Gastrocnemius medialis (tissue), 4 donors: Measurements from ENCODE around the gene PPM1M. TPM values are rescaled to one million over a fixed set of nuclear protein-coding genes. Genes with fewer than 3 reads are reported as not detected.

ENCODE experiments used
- ATAC-seq, 2 donors: fragments of 150-250 bp; one replicate each; pipeline ENCODE4 v1.9.1; 2016
- DNase-seq, 2 donors: peaks; one replicate each; pipeline ENCODE4 v3.0.0-alpha.2; 2019
- H3K27ac ChIP-seq, 4 donors: fragments of 200-600 bp; sonication (generic); 1 replicate in 1 of 4; 2 replicates in 3 of 4; pipeline ENCODE4 v1.5.1; 2016 to 2018; ENCODE audit warnings: mild to moderate bottlenecking in 2 of 4, moderate library complexity in 1 of 4
- H3K27me3 ChIP-seq, 3 donors: fragments of 200-600 bp; sonication (generic) in 2 of 3; 1 replicate in 1 of 3; 2 replicates in 2 of 3; pipeline versions ENCODE4 v1.5.1 to v1.6.0; 2016 to 2019; ENCODE audit warnings: mild to moderate bottlenecking in 1 of 3, moderate library complexity in 1 of 3
- H3K36me3 ChIP-seq, 2 donors: fragments of 200-600 bp; sonication (generic) in 1 of 2; one replicate each; pipeline ENCODE4 v1.5.1; 2017 to 2018
- H3K4me1 ChIP-seq, 2 donors: fragments of 200-600 bp; sonication (generic) in 1 of 2; one replicate each; pipeline ENCODE4 v1.5.1; 2016 to 2017; ENCODE audit warnings: mild to moderate bottlenecking in 2 of 2
- H3K4me3 ChIP-seq, 4 donors: fragments of 200-600 bp; sonication (generic) in 3 of 4; 1 replicate in 1 of 4; 2 replicates in 3 of 4; pipeline ENCODE4 v1.5.1; 2016 to 2019; ENCODE audit warnings: mild to moderate bottlenecking in 2 of 4
- H3K9me3 ChIP-seq, 3 donors: fragments of 200-600 bp; sonication (generic) in 2 of 3; 1 replicate in 1 of 3; 2 replicates in 2 of 3; pipeline ENCODE4 v1.5.1; 2016 to 2019
- POLR2A ChIP-seq, 2 donors: fragments of 450-650 bp; IDR thresholded peaks; one replicate each; pipeline ENCODE4 v1.6.1; 2017; ENCODE audit warnings: antibody characterized with exemption in 2 of 2, mild to moderate bottlenecking in 2 of 2, moderate library complexity in 2 of 2
- in situ Hi-C, 4 donors: fragments of 200-750 bp; cut with MboI; loops; one replicate each; pipeline versions ENCODE4 v1.15.0 to v1.8.0; 2017; ENCODE audit warnings: low sequenced_read_pairs in 4 of 4
- intact Hi-C: fragments of 100-400 bp; cut with DNase I; formaldehyde crosslinking; loops from one replicate; pipeline ENCODE4 v1.15.1; 2023; ENCODE audit warnings: low total_unique reads
- total RNA-seq, 4 donors: library from RNA; depleted of rRNA; stranded (reverse); fragments of >200 nt; gene quantifications; one replicate each; pipeline versions ENCODE4 v1.1.0 to v1.2.3, GENCODE V29; 2016
- TF ChIP-seq, protein P1 (sequence below), 5 experiments: fragments of 450-650 bp in 3 of 5; fragments of 200-600 bp in 2 of 5; sonication (generic) in 2 of 5; IDR thresholded peaks in 4 of 5; conservative IDR thresholded peaks in 1 of 5; 1 replicate in 4 of 5; 2 replicates in 1 of 5; pipeline ENCODE4 v1.5.1; 2016 to 2019; ENCODE audit warnings: antibody characterized with exemption in 5 of 5, mild to moderate bottlenecking in 3 of 5, moderate library complexity in 3 of 5

PPM1M gene
- total RNA-seq, 4 donors from 2014 or later = 0.97 to 5.2 (median 3.5) TPM

DNA sequence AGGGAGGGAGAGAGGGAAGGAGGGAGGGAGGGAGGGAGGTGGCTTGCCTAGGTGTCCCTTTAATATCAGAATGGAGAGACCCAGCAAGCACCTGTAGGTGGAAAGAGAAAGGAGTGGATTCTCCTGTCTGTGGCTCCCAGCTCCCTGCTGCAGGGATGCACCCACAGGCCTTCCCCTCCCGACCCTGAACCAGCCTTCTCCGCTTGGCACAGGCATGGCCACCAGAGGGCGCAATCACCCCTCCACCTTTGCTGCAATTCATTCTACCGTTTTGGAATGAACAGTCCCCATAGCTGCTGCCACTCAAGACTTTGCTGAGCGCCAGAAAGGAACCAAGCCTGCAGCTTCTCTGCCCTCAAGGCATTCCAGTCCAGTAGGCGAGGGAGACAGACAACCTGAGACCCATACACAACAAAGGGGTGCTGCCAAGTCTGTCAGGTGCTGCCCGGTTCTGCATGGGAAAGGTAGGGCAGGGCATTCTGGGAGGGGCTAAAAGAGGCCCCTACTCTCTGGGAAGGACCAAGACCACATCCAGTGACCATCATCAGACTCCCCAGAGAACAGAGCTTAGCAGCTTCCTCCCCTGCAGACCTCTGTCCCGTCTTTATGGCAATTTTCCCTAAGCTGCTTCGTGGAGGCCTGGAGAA is 25.1 kb upstream of the PPM1M start:
- H3K27ac ChIP-seq = no peak overlapping the region
- H3K27me3 ChIP-seq = no peaks in the 10 kb centered on the region
- in situ Hi-C loops (no loop called here), intact Hi-C loops (no loop called here)
- ATAC-seq (peak; percentile 39 to 55), DNase-seq (peak; percentile 52 to 78)
- H3K9me3 ChIP-seq = no peaks in the 10 kb centered on the region
- peaks cover 20 to 28% of the 10 kb centered on the region in 2 donors for H3K4me1 ChIP-seq
- TF ChIP-seq, protein P1, sequence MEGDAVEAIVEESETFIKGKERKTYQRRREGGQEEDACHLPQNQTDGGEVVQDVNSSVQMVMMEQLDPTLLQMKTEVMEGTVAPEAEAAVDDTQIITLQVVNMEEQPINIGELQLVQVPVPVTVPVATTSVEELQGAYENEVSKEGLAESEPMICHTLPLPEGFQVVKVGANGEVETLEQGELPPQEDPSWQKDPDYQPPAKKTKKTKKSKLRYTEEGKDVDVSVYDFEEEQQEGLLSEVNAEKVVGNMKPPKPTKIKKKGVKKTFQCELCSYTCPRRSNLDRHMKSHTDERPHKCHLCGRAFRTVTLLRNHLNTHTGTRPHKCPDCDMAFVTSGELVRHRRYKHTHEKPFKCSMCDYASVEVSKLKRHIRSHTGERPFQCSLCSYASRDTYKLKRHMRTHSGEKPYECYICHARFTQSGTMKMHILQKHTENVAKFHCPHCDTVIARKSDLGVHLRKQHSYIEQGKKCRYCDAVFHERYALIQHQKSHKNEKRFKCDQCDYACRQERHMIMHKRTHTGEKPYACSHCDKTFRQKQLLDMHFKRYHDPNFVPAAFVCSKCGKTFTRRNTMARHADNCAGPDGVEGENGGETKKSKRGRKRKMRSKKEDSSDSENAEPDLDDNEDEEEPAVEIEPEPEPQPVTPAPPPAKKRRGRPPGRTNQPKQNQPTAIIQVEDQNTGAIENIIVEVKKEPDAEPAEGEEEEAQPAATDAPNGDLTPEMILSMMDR (IDR thresholded peaks at IDR 0.05 in 4 of 5, conservative IDR thresholded peaks at IDR 0.05 in 1 of 5) = peak; percentile 69 to 93 (median 89)
- TF ChIP-seq POLR2A (IDR thresholded peaks at IDR 0.05) = no peak
- no peaks in the 10 kb centered on the region for H3K36me3 ChIP-seq
- H3K4me3 ChIP-seq = no peak overlapping the region

DNA sequence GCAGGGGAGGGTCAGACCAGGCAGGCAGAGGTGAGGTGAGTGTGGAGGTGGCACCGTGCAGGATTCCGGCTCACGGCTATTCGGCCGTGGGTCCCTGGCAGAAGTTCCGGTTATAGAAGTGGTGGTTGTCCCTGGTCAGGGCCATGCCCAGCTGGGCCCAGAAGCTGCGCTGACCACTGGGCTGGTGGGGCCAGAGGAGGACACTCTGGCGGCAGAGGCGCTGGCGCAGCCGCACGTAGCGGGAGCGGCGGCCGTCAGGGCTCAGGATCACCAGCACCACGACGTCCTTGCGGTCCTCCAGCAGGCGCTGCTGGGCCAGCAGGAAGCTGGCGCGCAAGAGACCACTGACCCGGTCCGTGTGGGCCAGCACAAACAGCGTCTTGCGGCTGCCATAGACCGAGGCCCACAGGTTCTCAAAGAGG is 24.4 kb upstream of the PPM1M start:
- Histone ChIP-seq H3K27ac (no peak overlapping the region), H3K27me3 (no peaks in the 10 kb centered on the region), H3K4me3 (no peak overlapping the region), H3K36me3 (no peaks in the 10 kb centered on the region), H3K4me1 (peaks cover 20 to 23% of the 10 kb centered on the region in 2 donors), H3K9me3 (no peaks in the 10 kb centered on the region)
- intact Hi-C loops (no loop called here), in situ Hi-C loops (no loop called here)
- DNase-seq (peak in 1 of 2 donors; percentile 14), ATAC-seq (no peak)
- no peak for TF ChIP-seq POLR2A (IDR thresholded peaks at IDR 0.05)
- TF ChIP-seq, protein P1 (IDR thresholded peaks at IDR 0.05 in 4 of 5, conservative IDR thresholded peaks at IDR 0.05 in 1 of 5) = no peak

DNA sequence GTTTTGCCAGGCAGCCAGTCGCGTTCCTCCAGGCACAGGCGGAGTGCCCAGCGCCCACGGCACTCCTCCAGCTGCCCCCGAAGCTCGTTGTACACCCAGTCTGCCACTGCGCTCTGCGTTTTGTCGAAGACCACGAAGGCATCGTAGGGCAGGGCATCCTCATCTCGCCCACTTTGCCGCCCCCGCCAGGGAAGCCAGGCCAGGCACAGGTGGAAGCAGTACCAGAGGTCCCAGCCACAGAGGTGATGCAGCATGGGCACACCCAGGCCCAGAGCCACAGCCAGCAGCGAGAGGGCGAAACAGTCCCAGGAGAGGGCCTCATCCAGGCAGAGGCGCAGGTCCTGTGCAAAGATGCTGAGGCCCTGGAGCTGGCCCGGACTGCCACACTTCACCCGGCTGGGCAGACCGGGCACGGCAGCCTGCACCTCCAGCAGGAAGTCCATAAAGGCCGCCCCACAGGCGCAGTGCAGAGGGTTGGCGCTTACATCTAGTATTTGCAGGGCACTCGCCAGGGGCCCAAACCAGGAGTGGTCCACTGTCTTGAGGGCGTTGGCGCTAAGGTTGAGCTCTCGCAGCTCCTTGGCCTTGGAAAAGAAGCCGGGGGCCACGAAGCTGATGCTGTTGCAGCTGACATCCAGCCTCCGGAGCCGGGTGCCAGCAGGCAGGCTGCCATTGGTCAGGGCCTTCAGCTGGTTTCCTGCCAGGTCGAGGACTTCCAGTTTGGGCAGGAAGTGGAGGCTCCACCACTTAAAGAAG is 23.8 kb upstream of the PPM1M start:
- no peak overlapping the region for H3K4me3 ChIP-seq
- no peaks in the 10 kb centered on the region for H3K36me3 ChIP-seq
- no peaks in the 10 kb centered on the region for H3K9me3 ChIP-seq
- no peak overlapping the region for H3K27ac ChIP-seq
- H3K27me3 ChIP-seq = no peaks in the 10 kb centered on the region
- intact Hi-C loops (no loop called here), in situ Hi-C loops (no loop called here)
- ATAC-seq (no peak), DNase-seq (peak in 1 of 2 donors; percentile 27)
- H3K4me1 ChIP-seq = peaks cover 15 to 17% of the 10 kb centered on the region in 2 donors
- TF ChIP-seq, protein P1 (IDR thresholded peaks at IDR 0.05 in 4 of 5, conservative IDR thresholded peaks at IDR 0.05 in 1 of 5) = no peak
- no peak for TF ChIP-seq POLR2A (IDR thresholded peaks at IDR 0.05)

DNA sequence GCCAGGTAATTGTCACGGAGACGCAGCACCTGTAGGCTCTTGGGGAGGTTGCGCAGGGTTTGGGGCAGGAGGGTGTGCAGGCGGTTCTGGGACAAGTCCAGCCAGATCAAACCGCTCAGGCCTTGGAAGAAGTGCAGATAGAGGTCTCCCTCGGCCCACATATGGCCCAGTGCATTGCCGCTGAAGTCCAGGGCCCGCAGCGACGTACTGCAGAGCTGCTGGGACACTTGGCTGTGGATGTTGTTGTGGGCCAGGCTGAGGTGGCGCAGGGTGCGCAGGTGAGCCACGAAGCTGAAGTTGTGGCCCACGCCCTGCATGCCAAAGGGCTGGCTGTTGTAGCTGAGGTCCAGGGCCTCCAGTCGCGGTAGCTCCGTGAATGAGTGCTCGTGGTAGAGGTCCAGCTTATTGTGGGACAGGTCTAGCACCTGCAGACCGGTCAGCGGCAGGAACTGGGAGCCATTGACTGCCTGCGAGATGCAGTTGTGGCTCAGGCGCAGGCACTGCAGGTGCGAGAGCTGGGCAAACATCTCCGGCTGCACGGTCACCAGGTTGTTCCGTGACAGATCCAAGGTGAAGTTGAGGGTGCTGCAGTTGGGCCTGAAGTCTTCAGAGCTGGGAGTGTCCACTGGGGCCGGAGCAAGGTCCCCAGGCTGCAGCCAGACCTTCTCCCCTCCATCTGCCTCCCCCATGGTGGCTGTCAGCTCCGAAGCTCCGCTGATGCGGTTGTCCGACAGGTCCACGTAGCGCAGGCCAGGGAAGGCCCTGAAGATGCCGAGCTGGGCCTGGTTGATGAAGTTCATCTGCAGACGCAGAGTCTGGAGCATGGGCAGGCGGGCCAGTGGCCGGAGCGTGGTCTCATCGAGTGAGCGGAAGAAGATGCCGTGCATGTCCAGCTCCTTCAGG is 23.0 kb upstream of the PPM1M start:
- no peak for ATAC-seq
- Histone ChIP-seq H3K4me3 (no peak overlapping the region), H3K9me3 (no peaks in the 10 kb centered on the region), H3K4me1 (peaks cover 7 to 9% of the 10 kb centered on the region in 2 donors), H3K27ac (no peak overlapping the region), H3K27me3 (no peaks in the 10 kb centered on the region), H3K36me3 (no peaks in the 10 kb centered on the region)
- no peak for DNase-seq
- intact Hi-C loops = no loop called here
- TF ChIP-seq, protein P1 (IDR thresholded peaks at IDR 0.05 in 4 of 5, conservative IDR thresholded peaks at IDR 0.05 in 1 of 5) = no peak
- TF ChIP-seq POLR2A (IDR thresholded peaks at IDR 0.05) = no peak
- in situ Hi-C loops = no loop called here
